Skeletal muscle tissue (tissue), 4 donors: Measurements from ENCODE around the gene CARD14. TPM values are rescaled to one million over a fixed set of nuclear protein-coding genes. Genes with fewer than 3 reads are reported as not detected.

Experiments
- H3K27ac ChIP-seq: one replicate; pipeline ENCODE4 v1.7.0; 2013; ENCODE audit warnings: mild to moderate bottlenecking, low read depth, low read length, inconsistent platforms
- H3K27me3 ChIP-seq, 3 donors: one replicate each; pipeline ENCODE4 v1.7.0; 2013; ENCODE audit warnings: low read length in 3 of 3; ENCODE audit not compliant: control insufficient read depth in 3 of 3, insufficient read depth in 3 of 3
- H3K36me3 ChIP-seq, 3 donors: one replicate each; pipeline ENCODE4 v1.7.0; 2013; ENCODE audit warnings: low read length in 3 of 3; ENCODE audit not compliant: control insufficient read depth in 3 of 3, insufficient read depth in 3 of 3
- H3K4me1 ChIP-seq, 3 donors: one replicate each; pipeline ENCODE4 v1.7.0; 2013; ENCODE audit warnings: low read length in 3 of 3, mild to moderate bottlenecking in 3 of 3; ENCODE audit not compliant: control insufficient read depth in 3 of 3, insufficient read depth in 3 of 3
- H3K4me3 ChIP-seq, 3 donors: one replicate each; pipeline ENCODE4 v1.7.0; 2013; ENCODE audit warnings: low read length in 3 of 3
- H3K9ac ChIP-seq, 3 donors: one replicate each; pipeline ENCODE4 v1.7.0; 2013; ENCODE audit warnings: low read length in 3 of 3, mild to moderate bottlenecking in 3 of 3, moderate library complexity in 2 of 3, low read depth in 1 of 3
- H3K9me3 ChIP-seq, 3 donors: one replicate each; pipeline ENCODE4 v1.7.0; 2013; ENCODE audit warnings: low read length in 3 of 3; ENCODE audit not compliant: control insufficient read depth in 3 of 3
- total RNA-seq: library from RNA; depleted of rRNA; stranded (reverse); fragments of >200 nt; gene quantifications from one replicate; pipeline ENCODE4 v1.2.3, GENCODE V29; 2014
- donor health status: Osteomylitis.

Gene CARD14
- total RNA-seq, 1 donor from 2014 or later = 0.52 TPM

DNA sequence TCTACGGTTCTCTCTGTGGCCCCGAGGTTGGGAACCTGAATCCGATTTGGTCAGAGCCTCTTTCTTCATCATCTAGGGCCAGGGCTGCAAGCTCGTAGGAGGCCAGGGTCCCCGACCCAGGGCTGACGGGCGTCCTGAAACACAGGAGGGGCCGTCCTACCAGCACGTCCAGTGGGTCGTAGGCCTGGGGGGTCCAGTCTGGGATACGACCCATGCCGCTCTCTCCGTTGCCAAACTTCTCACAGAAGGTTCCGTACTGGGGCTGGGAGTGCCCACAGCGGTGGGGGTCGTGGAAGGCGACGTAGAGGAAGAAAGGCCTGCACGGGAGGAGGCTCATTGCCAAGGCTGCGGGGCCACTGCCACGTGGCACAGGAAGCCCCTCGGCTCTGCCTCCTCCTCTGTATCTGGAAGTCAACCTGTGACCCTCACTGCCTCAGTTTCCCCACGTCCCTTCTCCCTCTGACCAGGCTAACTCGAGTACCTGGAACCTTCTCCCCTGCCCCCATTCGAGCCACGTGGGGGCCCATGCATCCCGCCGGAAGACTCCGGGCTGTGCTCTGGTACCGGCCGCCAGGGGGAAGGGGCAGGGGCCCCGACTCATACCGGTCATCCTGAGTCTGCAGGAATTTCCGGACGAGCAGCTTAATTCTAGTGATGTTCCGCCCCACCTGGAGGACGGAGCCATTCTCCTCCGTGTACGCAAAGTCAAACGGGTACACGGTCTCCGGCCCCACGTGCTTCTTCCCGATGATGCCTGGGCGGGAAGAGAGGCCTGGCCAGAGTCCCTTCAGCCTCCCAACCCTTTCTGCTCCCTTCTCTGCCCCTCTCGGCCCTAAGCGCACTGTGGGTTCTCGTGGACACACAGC lies 44.4 kb downstream of the CARD14 start:
- Histone ChIP-seq H3K4me1 (peaks cover 1 to 7% (median 2%) of the 10 kb centered on the region in 3 donors), H3K27ac (no peak overlapping the region), H3K36me3 (peaks cover 47 to 59% (median 51%) of the 10 kb centered on the region in 3 donors), H3K9me3 (no peaks in the 10 kb centered on the region), H3K9ac (no peak overlapping the region), H3K4me3 (no peak overlapping the region), H3K27me3 (no peaks in the 10 kb centered on the region)

GRCh38 chr17:80214878-80215210 lies 45.0 kb downstream of the CARD14 start:
- H3K36me3 ChIP-seq = peaks cover 43 to 55% (median 45%) of the 10 kb centered on the region in 3 donors
- H3K9me3 ChIP-seq = no peaks in the 10 kb centered on the region
- H3K4me3 ChIP-seq = no peak overlapping the region
- no peaks in the 10 kb centered on the region for H3K27me3 ChIP-seq
- no peak overlapping the region for H3K27ac ChIP-seq
- peaks cover 7 to 13% (median 8%) of the 10 kb centered on the region in 3 donors for H3K4me1 ChIP-seq
- no peak overlapping the region for H3K9ac ChIP-seq

GRCh38 chr17:80216473-80217456 lies 46.9 kb downstream of the CARD14 start:
- no peaks in the 10 kb centered on the region for H3K27me3 ChIP-seq
- H3K9me3 ChIP-seq = no peaks in the 10 kb centered on the region
- peaks cover 13 to 21% (median 17%) of the 10 kb centered on the region in 3 donors for H3K4me1 ChIP-seq
- no peak overlapping the region for H3K4me3 ChIP-seq
- H3K36me3 ChIP-seq = peaks cover 25 to 37% (median 26%) of the 10 kb centered on the region in 3 donors
- no peak overlapping the region for H3K9ac ChIP-seq
- no peak overlapping the region for H3K27ac ChIP-seq

GRCh38 chr17:80217703-80218362 lies 48.0 kb downstream of the CARD14 start:
- no peaks in the 10 kb centered on the region for H3K27me3 ChIP-seq
- H3K9ac ChIP-seq = no peak overlapping the region
- H3K9me3 ChIP-seq = no peaks in the 10 kb centered on the region
- H3K4me1 ChIP-seq = peaks cover 13 to 21% (median 17%) of the 10 kb centered on the region in 3 donors
- peaks cover 20 to 30% (median 21%) of the 10 kb centered on the region in 3 donors for H3K36me3 ChIP-seq
- no peak overlapping the region for H3K27ac ChIP-seq
- H3K4me3 ChIP-seq = no peak overlapping the region

DNA sequence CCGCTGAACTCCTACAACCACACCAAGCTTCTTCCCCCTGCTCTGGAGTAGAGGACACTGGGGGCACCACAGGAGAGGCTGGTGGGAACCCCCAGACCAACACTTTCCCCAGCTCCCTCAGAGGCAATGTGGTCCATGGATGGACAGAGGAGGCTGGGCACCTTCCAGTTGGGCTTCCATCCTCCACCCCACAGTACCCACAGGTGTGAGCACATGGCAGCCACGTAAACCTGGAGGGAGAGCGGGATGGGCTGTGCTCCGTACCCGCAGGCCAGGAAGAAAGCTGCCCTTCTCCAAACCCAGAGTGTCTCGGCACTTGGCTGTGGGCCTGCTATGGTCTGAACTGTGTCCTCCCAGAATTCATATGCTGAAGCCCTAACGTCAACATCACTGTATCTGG lies 48.6 kb downstream of the CARD14 start:
- H3K9me3 ChIP-seq = no peaks in the 10 kb centered on the region
- H3K4me3 ChIP-seq = no peak overlapping the region
- H3K27me3 ChIP-seq = no peaks in the 10 kb centered on the region
- peaks cover 20 to 30% (median 21%) of the 10 kb centered on the region in 3 donors for H3K36me3 ChIP-seq
- peaks cover 13 to 27% (median 22%) of the 10 kb centered on the region in 3 donors for H3K4me1 ChIP-seq
- no peak overlapping the region for H3K27ac ChIP-seq
- no peak overlapping the region for H3K9ac ChIP-seq

- H3K36me3 ChIP-seq = peaks cover 19 to 27% (median 20%) of the 10 kb centered on the region in 3 donors
- H3K4me3 ChIP-seq = peak overlapping the region; percentile 83 to 88 (median 83)
- no peaks in the 10 kb centered on the region for H3K9me3 ChIP-seq
- H3K27ac ChIP-seq = peak overlapping the region; percentile 81
- no peaks in the 10 kb centered on the region for H3K27me3 ChIP-seq
- H3K4me1 ChIP-seq = peaks cover 18 to 34% (median 30%) of the 10 kb centered on the region in 3 donors
- peak overlapping the region; percentile 84 to 93 (median 85) for H3K9ac ChIP-seq
Observed at GRCh38 chr17:80219013-80219762, 49.4 kb downstream of the CARD14 start.

- no peaks in the 10 kb centered on the region for H3K27me3 ChIP-seq
- peak overlapping the region; percentile 83 to 88 (median 83) for H3K4me3 ChIP-seq
- H3K4me1 ChIP-seq = peaks cover 18 to 38% (median 32%) of the 10 kb centered on the region in 3 donors
- H3K9me3 ChIP-seq = no peaks in the 10 kb centered on the region
- peak overlapping the region; percentile 84 to 93 (median 85) for H3K9ac ChIP-seq
- H3K27ac ChIP-seq = peak overlapping the region; percentile 81
- H3K36me3 ChIP-seq = peaks cover 14 to 22% (median 20%) of the 10 kb centered on the region in 3 donors
Observed at GRCh38 chr17:80219763-80220053, 49.9 kb downstream of the CARD14 start.

DNA sequence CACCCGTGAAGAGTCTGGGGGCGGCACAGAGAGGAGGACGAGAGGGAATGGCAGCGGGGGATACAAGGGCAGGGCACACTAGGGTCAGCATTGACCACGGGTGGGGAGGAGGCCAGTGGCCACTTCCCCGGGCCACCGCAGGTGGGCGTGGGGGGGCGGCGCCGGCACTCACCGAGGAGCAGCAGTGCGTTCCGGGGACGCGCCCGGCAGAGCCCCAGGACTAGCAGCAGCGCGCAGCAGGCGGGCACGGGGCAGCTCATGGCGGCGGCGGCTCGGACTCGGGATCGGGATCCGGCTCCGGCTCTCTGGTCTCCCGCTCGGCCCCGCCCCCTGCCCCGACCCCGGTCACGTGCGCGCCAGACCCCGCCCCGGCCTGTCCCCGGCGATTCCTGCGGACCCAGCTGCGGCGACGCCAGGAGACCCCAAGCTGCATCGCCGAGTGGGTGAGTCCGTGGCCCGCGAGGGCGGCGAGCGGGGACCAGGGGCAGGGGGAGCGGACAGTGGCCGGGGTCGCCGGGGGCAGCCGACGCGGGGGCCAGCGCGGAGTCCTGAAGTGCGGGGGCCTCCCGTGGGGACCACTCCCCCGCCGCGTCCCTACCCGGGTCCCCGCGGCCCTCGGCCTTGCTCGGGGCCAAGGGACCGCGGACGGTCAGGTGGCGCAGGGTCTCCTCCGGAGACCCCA lies 50.4 kb downstream of the CARD14 start, which contains the start of the genes SGSH and SLC26A11:
Gene SGSH (minus strand): TSS at position 280 of the 682 bp plus-strand sequence. CDS start 20 bp downstream, at position 260.
Gene SLC26A11 (plus strand): TSS at position 374 of the 682 bp plus-strand sequence. CDS start 1,134 bp downstream, outside the sequence.
- peaks cover 18 to 38% (median 32%) of the 10 kb centered on the region in 3 donors for H3K4me1 ChIP-seq
- peak within 1 kb of the TSS; percentile 83 to 88 (median 83) for H3K4me3 ChIP-seq
- H3K27me3 ChIP-seq = no peaks in the 10 kb centered on the region
- H3K9ac ChIP-seq = peak within 1 kb of the TSS; percentile 84 to 93 (median 85)
- peaks cover 13 to 20% (median 20%) of the 10 kb centered on the region in 3 donors for H3K36me3 ChIP-seq
- H3K9me3 ChIP-seq = no peaks in the 10 kb centered on the region
- peak within 1 kb of the TSS; percentile 81 for H3K27ac ChIP-seq
